ENCODE data around the gene GCNA.

GRCh38 chrX:71619193-71619592, 41.0 kb downstream of the GCNA start:
- no peak for TF ChIP-seq CTCF (IDR thresholded peaks at IDR 0.05)
- TF ChIP-seq POLR2A (IDR thresholded peaks at IDR 0.05), result no peak
- no peak for TF ChIP-seq EP300 (IDR thresholded peaks at IDR 0.05)
